Right hindlimb (tissue), 1 donor: ENCODE results near the gene EXOC2.

Experiments used
- DNase-seq: peaks from one replicate; pipeline ENCODE4 v3.0.0-alpha.2; 2018

EXOC2 gene, protein sequence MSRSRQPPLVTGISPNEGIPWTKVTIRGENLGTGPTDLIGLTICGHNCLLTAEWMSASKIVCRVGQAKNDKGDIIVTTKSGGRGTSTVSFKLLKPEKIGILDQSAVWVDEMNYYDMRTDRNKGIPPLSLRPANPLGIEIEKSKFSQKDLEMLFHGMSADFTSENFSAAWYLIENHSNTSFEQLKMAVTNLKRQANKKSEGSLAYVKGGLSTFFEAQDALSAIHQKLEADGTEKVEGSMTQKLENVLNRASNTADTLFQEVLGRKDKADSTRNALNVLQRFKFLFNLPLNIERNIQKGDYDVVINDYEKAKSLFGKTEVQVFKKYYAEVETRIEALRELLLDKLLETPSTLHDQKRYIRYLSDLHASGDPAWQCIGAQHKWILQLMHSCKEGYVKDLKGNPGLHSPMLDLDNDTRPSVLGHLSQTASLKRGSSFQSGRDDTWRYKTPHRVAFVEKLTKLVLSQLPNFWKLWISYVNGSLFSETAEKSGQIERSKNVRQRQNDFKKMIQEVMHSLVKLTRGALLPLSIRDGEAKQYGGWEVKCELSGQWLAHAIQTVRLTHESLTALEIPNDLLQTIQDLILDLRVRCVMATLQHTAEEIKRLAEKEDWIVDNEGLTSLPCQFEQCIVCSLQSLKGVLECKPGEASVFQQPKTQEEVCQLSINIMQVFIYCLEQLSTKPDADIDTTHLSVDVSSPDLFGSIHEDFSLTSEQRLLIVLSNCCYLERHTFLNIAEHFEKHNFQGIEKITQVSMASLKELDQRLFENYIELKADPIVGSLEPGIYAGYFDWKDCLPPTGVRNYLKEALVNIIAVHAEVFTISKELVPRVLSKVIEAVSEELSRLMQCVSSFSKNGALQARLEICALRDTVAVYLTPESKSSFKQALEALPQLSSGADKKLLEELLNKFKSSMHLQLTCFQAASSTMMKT

DNA sequence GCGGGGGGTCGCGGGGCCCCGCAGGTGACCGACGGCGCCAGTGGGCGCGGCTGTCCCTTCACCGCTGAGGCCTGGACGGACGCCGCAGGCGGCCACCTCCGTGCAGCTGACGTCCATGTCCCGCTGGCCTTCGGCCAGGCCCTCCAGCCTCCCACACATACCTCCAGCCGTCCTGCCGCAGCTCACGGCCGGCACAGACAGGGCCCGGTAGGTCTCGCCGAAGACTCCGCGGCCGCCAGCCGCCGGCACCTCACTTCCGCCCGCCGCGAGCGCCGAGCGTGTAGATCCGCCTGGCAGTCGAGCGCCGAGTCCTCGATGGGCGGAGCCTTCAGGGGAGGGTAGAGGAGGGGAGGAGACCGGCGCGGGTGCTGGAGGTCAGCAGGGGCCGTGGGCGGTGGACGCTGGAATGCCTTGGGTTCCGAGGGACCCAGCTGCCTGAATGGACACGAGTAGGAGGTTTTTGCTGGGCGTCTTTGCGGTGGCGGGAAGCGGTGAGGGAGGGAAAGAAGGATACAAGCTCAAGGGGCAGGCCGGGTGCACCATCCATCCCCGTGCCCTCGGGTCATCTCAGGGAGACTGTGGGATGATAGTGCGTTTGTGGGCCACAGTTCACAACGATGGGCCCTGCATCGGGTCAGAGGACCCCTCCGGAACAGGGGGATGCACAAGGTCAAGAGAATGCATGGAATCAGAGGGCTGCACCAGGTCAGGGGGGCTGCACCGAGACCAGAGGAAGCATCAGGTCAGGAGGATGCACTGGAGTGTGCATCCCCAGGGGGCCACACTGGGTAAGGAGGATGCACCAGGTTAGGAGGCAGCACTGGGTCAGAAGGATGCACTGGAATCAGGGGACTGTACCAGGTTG, at the start of gene EXOC2:
TSS of gene EXOC2 (minus strand) at position 282 of the 865 bp plus-strand sequence. CDS start 55,321 bp downstream, outside the sequence.
- DNase-seq = peak; percentile 91

DNA sequence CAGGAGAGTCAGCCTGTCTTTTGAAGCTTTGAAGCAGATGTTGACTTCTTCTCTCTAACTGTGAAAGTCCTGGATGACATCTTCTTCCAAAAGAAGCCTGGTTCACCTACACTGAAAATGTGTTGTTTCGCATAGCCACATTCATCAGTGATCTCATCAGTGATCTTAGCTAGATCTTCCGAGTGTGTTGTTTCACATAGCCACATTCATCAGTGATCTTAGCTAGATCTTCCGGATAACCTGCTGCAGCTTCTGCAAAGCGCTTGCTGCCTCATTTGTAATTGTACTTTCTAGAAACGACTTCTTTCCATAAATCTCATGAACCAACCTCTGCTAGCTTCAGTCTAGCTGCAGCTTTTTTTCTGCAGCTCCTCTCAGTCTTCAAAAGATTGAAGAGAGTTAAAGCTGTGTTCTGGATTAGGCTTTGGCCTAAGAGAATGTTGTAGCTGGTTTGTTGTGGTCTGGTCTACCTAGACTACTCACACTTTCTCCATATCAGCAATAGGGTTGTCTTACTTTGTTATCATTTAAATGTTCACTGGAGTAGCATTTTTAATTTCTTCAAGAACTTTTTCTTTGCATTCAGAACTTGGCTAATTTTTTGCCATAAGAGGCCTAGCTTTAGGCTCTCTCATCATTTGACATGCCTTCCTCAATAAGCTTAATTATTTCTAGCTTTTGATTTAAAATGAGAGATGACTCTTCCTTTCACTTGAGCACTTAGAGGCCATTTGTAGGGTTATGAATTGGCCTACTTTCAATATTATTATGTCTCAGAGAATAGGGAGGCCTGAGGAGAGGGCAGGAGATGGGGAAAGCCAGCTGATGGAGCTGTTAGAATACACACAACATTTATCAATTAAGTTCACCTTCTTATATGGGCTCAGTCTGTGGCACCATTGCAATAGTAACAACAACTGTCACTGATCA, 48.7 kb upstream of the EXOC2 start:
- DNase-seq = no peak

DNA sequence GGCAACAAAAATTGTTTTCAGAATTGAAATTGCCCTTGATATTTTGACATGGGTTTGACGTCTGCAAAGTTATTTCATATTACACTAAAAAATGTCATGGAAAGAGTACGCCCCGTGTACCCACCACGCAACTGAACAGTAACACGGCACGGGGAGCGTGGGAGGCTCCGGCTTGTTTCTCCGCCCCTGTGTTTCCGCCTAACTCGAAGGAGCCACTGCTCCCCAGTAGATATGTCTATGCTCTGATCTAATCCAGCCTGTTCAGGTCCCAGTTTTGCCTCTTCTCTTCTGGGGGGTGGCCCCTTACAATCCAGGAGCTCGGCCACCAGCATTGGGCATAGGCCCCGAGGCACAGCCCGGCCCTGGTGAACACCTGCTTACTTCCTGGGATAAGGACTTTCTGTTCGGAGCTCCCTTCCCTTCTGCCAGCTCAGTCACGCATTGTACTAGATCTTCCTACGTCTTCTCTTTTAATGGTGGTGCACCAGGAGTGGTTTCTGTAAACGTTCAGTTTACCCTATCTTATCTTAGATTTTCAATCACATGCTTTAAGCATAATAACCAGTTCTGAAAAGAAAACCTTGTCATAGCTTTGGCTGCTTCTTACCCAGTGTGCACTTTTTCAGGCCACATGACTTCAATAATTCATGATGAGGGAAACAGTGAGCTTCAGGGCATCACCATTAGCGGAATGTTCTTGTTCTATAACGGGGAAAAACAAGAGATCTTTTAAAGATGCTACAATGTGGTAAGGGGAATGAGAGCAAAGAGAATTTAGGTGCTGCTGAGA, 43.9 kb upstream of the EXOC2 start:
- no peak for DNase-seq

DNA sequence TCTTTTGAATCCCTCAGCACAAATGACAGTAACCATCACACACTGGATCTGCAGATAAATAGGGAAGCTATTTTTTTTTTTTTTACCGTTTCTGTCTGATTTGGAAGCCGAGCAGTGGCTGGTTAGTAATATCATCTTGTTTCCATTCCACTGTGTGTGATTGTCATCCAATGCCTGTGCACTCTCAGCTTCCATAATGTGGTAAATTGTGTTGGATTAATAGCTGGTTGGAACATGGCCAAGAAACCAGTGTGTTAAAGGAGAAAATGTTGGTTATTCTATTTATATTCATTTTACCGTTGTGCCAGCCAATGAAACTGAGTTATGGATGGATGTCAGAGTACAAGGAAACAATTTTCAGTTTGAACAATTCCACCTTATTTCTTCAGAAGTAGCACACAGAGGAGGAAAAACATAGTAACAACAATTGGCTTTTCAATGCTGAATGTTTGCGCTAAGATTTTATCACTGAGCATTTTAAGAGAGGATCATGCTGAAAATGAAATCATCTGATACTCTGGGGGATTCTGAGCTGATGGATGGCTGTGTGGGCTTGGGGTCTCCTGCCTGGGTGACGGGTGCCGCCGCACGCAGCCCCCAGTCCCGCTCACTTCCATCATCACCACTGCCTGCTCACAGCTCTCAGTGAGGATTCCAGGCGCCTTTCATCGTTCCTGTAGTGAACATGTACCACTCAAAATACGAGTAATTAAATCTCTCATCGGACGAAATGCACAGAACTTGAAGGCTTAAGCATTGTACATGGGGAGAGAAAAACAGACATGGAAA, 40.7 kb upstream of the EXOC2 start:
- DNase-seq = no peak

DNA sequence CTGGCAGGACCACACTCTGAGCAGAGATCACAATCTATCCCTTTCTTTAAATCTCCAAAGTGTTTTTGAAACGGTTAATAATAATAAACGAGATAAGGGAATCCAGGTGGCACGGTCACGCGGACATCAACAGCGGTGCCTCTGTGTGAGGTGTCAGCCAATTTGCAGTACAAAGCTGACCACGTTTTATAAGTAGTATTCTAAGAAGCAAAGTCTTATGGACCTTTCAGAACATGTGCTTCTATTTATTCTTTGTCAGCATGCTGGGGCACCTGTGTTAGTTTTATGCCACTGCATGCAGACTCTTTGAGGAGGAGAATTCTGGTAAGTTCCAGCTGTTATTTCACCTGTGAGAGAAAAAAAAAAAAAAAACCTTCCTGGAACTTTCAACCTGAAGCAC, 39.0 kb upstream of the EXOC2 start:
- DNase-seq = no peak

DNA sequence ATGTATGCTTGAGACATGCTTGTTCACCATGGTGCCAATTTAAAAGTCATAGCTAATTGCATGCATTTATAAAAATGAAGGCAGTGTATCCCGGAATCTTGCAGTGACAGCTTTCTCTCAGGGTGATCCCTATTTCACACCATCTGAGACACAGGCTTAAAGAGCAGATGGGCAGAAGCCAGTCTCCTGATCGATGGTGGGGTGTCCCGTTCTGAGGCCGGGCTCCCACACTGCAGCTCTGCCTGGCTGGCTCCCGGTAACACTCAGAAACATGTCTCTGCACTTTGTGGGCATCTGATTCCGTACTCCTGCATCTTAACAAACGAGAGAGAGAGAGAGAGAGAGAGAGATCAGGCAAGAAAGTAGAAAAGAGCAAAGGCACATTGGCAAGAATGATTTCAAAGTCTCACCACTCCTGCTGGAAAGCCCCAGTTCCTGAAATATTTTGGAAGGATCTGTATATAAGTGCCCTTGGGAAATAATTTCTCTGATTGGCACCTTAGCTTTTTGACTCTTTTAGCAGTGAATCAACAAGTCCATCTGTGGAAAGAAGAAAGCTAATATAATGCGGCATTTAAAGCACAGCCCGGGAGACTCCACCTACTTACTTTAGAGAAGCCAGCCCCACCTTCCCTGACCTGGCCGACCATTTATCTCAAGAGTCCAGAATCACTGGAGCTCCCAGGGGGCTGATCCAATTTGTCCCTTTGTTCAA, 36.8 kb upstream of the EXOC2 start:
- no peak for DNase-seq

DNA sequence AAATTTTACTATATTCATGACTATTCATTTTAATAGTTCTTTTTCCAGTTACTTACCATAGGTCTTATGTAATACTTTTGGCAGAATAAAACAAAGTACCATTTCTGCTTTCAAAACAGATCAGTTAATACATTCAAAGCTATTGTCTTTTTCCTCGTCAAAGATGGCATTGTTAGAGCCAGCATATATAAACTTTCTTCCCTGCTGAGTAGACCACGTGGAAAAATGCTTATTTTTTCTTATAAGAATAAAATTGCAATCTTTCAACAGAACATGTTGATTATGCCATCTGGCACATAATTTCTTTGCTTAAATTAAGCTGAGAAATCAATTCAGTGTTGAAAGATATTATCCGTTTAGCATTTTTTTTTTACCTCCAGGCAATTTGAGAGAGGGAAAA, 34.9 kb upstream of the EXOC2 start:
- DNase-seq = no peak

DNA sequence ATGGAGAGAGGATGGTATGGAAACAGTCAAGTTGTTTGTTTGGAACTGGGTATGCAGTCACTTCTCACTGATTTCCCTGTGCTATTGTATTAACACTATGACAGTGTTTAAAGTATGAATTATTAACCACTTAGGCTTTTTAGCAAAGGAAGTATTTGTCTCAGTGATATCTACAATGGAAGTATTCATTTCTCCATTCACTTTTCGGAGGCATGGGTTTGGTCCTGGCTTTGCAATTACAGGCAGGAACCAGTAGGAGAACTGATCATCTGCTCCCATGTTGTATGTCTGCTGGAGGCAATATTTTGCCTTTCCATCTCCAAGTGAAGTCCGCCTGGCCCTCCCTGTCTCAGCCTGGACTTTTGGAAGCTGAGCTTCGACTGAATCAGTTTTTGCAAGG, 30.6 kb upstream of the EXOC2 start:
- DNase-seq = no peak

DNA sequence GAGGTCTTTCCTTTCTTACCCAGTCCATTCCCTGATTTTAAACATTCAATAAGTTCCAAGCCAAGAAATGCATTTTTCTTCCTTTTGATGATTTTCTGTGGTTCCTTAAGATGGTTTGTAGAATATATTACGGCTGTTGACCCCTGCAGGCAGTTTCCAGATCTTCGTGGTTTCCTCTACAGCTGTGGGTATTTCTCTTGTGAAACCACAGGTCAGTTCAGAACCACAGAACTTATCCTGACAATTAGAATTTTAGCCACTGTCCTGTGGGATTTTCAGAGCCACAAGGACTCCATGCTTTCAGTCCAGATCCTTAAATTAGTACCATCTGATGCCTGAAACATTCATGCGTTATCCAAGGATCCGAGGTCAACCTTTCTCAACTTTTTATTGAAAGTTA, 29.7 kb upstream of the EXOC2 start:
- DNase-seq = no peak

DNA sequence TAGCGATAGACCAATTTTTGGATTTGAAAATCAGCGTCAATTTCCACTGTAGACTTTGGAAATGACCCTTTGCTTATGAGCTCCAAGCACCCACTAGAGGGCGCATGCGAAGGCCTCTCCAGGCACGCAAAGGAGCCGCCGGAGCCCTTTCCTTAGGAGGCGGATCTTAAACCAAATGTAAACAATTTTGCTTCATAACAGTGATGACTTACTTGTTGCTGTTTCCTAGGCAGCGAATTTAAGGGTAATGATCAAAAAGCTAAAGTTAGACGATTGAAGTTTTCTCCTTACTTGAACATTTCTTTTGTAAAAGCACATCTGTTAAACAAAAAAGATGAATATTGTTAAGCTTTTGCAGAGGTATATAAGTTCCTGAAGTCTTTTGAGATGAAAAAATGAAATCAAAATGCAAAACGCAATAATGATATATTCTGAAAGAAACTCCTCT, 29.2 kb upstream of the EXOC2 start:
- peak; percentile 80 for DNase-seq

DNA sequence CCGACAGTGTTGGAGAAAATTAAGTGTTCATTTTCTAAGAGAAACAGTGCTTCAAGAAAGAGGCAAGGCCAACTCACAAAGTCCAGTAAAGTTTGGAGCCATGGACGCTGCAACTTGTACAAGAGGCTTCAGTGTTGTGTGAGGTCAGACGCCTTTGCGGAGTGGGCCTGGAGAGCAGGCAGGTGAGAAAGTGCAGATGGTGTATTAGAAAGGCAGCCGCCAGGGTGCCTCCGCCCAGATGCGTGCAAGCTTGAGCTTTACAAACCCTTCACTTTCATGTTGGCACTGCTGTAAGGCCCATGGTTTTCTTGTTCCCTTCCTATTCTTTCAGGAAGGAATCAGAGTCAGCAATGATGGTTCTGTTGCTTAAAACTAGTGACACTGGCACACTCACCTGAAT, 25.4 kb upstream of the EXOC2 start:
- no peak for DNase-seq

DNA sequence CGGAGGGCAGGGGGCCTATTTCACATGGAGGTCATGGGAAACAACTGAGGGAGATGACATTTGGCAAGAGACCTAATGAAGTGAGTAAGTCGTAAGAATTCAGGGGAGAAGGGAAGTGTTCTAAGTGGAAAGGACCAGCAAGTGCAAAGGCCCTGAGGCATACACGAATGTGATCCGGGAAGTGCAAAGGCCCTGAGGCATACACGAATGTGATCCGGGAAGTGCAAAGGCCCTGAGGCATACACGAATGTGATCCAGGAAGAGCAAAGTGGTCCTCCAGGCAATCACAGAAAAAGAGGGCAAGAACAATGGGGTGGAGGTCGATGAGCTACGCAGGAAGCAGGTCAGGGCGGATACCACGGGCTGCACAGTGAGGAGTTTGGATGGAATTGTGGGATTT, 24.2 kb upstream of the EXOC2 start:
- no peak for DNase-seq

DNA sequence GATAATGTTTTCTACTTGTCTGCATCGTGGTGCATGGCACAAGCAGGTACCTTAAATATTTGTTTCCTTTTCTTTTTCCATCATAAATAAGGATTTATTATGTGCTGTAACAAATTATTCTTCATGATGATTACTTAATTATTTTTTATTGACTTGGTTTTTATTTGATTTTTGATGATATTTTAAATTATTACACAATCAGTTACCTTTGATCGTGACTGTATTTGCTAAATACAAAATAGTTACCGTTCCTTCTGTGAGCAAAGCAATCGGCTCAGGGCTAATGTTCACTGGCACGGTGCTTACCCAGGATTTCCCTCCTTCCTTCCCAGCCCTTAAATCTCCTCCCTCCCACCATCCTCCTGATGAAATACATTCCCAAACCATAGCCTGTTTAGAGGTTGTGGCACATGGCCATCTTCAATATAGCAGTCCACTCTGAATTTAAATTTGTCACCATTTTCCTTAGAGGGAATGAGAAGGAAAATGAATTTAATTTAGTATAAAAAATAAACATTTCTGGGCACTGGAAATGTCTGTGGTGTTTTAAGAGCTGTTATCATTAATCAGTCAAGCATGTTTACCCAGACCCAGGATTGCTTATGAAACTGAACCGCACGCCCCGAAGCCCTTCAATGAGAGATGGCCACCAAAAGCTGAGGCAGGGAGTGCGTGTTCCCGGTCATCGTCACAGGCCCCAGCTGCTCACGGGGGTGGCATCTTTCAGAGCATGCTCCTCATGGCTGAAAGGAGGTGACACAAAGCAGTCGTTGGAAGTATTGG, 23.0 kb upstream of the EXOC2 start:
- no peak for DNase-seq

DNA sequence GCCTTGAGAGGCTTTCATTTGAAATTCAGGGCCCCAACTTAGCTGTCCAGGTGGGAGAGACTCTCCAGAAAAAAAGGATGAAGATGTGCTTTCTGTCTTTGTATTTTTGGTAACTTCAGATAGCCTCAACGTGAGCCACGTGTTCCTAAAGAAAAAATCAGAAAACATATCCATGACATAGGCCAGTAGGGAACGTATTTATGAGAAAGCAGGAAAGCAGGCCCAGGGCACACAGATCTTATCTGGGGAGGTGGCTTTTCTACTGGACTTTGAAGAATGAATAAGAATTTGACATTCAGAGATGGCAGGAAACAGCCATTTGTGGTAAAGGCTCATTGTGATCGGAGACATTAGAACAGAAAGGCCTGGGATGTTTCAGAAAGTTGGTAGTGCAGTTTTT, 21.2 kb upstream of the EXOC2 start:
- DNase-seq = no peak

DNA sequence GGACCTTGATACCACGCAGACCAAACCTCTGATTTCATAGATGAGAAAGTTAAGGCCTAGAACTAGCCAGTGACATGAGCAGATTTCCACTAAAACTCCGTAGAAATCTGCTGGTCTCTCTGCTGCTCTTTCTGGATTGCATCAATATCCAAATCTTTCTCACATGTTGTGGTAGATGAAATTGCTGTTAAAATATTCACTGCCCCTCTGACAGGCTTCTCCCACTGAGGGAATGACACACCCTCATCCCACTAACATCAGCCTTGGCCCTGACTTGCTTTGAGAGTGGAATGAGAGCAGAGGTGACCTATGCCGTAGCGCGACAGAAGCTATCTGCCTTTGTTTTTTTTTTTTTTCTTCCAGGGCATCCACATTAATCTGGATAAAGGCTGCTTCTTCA, 20.4 kb upstream of the EXOC2 start:
- no peak for DNase-seq

DNA sequence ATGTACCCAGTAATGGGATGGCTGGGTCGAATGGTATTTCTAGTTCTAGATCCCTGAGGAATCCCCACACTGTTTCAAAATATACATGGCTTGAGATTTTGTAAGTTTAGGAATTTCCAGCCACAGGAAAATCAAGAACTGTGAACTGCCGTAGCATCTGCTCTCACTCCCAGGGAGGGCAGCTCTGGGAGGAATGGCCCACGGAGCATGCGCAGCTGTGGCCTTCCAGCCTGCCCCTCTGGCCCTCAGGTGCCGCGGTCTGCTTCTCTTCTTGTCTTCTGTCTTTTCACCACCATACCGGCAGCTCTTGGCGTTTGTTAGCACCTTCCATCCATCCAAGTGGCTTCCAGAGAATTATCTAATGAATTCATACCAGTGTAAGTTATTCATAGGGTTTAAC, 19.9 kb upstream of the EXOC2 start:
- no peak for DNase-seq

DNA sequence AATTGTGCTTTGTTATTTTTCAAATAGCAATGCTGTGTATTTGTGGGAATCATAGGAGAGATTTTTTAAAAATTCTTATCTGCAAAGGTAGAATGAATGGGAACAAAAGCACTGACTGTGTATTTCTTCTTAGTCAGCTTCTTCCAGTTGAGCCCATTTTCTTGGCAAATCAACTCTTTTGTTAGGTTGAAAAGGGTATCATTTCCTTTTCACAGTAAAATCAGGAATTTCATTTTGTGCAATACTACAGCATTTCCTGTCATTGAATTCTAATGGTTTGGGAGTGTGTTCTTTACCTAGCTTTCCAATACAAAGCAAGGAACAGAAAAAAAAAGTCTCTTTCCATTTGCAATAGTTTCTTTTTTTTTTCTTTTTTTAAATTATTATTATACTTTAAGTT, 19.0 kb upstream of the EXOC2 start:
- DNase-seq = no peak
